ENCODE data around the gene ADK.
"Not testable (repeated sequence)": the region's sequence is repeated elsewhere in the genome, so short reads cannot be mapped to it uniquely, and the experiment has no call there.

The ADK gene

DNA sequence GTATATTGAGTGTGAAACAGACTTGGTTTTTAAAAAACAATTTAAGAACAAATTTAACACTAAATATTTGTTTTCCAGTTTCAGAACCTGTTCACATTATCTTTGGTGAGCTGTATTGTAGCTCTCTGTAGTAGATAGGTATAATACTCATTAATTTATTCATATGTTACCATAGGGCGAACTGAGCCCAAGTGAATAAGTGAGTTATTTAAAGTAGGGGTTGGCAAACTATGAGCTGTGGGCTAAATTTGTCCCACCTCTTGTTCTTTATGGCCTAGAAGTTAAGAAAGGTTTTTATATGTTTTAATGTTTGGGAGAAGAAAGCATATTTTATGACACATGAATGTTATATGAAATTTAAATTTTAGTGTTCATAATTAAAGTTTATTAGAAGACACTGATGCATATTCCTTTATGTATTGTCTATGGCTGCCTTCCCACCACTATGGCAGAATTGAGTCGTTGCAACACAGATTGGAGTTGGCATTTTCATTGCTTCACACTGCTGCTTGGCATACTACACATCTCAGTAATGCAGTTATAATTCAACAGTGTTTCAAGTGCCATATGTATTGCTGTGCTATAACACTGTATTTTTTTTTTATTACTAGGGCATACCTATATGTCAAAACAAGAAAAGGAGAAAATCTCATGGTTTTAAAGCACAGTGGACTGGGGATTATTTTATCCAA, 146.5 kb downstream of the ADK start:
- Histone ChIP-seq H3K9me3 (ENCODE audit: control insufficient read depth, low read length) (no peaks in the 10 kb centered on the region), H3K27ac (ENCODE audit: low read depth, low read length, severe bottlenecking) (no peak overlapping the region), H3K4me3 (ENCODE audit: extremely low read depth, insufficient read depth, low read length, poor library complexity, severe bottlenecking) (no peak overlapping the region), H3K4me1 (ENCODE audit: control insufficient read depth, insufficient read depth, low read length, poor library complexity, severe bottlenecking) (no peaks in the 10 kb centered on the region), H3K36me3 (ENCODE audit: control insufficient read depth, insufficient read depth, low read length) (no peaks in the 10 kb centered on the region)
- WGBS, 2 experiments (ENCODE audit: insufficient coverage in 2 of 2): 100% methylated on average over 1 of the region's 2 CpGs

DNA sequence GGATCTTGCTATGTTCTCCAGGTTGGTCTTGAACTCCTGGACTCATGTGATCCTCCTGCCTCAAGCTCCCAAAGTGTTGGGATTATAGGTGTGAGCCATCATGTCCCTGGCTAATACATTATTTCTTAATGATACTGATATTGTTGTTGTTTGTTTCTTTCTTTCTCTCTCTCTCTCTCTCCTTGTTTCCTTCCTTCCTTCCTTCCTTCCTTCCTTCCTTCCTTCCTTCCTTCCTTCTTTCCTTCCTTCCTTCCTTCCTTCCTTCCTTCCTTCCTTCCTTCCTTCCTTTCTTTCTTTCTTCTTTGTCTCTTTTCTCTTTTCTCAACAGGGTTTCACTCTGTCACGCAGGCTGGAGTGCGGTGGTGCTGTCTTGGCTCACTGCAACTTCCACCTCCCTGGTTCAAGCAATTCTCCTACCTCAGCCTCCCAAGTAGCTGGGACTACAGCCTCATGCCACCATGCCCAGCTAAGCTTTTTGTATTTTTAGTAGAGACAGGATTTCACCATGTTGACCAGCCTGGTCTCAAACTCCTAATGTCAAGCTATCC, 149.1 kb downstream of the ADK start:
- H3K4me1 ChIP-seq (ENCODE audit: control insufficient read depth, insufficient read depth, low read length, poor library complexity, severe bottlenecking); H3K27ac ChIP-seq (ENCODE audit: low read depth, low read length, severe bottlenecking); H3K9me3 ChIP-seq (ENCODE audit: control insufficient read depth, low read length); H3K36me3 ChIP-seq (ENCODE audit: control insufficient read depth, insufficient read depth, low read length); H3K4me3 ChIP-seq (ENCODE audit: extremely low read depth, insufficient read depth, low read length, poor library complexity, severe bottlenecking): not testable (repeated sequence)
- 85 to 100% methylated on average over 2 of the region's 2 CpGs for WGBS, 2 experiments (ENCODE audit: insufficient coverage in 2 of 2)

DNA sequence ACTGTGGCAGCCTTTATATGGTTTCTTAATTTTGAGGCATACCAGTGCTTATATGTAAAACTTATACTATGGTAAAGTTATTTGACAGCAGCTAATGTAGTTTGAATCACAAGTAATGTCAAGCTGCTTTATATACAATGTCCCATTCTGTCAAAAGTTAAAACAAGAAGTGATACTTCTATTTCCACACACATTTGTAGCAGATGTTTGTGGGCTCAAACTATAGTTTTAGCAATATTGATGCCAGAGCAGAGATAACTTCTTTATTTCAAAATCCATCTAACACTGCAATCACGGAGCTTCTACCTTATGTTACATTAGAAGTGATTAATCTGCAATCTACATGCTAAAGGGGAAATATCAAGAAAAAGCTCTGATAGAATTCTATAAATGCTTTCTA, 149.6 kb downstream of the ADK start:
- Histone ChIP-seq H3K4me3 (ENCODE audit: extremely low read depth, insufficient read depth, low read length, poor library complexity, severe bottlenecking) (no peak overlapping the region), H3K4me1 (ENCODE audit: control insufficient read depth, insufficient read depth, low read length, poor library complexity, severe bottlenecking) (no peaks in the 10 kb centered on the region), H3K36me3 (ENCODE audit: control insufficient read depth, insufficient read depth, low read length) (no peaks in the 10 kb centered on the region), H3K9me3 (ENCODE audit: control insufficient read depth, low read length) (no peaks in the 10 kb centered on the region), H3K27ac (ENCODE audit: low read depth, low read length, severe bottlenecking) (no peak overlapping the region)
- WGBS, 2 experiments (ENCODE audit: insufficient coverage in 2 of 2): no CpG with 5 or more reads among the region's 1 CpG

DNA sequence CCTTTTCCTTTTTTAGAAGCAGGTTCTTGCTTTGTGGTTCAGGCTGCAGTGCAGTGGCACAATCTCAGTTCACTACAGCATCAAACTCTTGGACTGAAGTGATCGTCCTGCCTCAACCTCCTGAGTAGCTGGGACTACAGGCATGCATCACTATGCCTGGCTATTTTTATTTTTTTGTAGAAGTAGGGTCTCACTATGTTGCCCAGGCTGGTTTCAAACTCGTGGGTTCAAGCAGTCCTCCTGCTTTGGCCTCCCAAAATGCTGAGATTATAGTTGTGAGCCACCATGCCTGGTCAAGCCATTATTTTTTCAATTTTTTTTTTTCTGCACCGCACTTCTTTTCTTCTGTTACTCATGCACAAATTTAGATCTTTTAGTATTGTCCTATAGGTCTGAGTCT, 154.7 kb downstream of the ADK start:
- H3K36me3 ChIP-seq (ENCODE audit: control insufficient read depth, insufficient read depth, low read length): no peaks in the 10 kb centered on the region
- 100% methylated on average over 1 of the region's 3 CpGs for WGBS, 2 experiments (ENCODE audit: insufficient coverage in 2 of 2)
- H3K27ac ChIP-seq (ENCODE audit: low read depth, low read length, severe bottlenecking): no peak overlapping the region
- H3K4me3 ChIP-seq (ENCODE audit: extremely low read depth, insufficient read depth, low read length, poor library complexity, severe bottlenecking): no peak overlapping the region
- no peaks in the 10 kb centered on the region for H3K9me3 ChIP-seq (ENCODE audit: control insufficient read depth, low read length)
- H3K4me1 ChIP-seq (ENCODE audit: control insufficient read depth, insufficient read depth, low read length, poor library complexity, severe bottlenecking): no peaks in the 10 kb centered on the region

DNA sequence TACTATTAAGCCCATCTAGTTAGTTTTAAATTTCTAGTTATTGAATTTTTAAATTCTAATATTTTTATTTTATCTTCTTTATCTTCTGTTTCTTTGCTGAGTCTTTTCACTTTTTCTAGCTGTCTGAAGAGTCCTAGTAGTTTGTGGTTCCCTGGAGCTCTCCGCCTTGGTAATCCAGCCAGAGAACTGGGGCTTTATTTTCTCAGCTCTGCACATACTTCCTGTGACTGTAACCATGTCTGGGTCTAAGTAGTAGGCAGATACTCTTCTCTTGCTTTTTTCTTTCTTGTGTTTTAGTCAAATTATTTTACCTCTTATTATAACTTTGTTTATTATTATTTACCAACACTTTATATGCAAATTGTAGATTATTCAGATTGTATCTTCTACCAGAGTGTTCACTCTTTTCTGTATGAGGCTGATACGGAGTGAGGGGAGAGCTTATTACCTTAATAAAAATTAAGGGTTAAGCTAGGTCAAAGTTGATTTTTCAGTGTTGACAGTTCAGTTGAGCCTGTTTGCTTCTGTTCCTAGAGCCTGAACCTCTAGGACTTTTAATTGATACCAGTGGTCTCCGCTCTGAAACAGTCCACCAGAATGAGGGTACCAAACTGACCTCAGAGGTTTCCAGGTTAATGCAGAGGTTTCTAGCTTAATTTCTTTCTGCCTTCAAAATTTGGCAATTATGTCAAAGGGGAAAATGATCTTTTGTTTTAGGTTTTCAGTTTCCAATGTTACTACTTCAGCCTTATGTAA, 155.4 kb downstream of the ADK start:
- no peak overlapping the region for H3K27ac ChIP-seq (ENCODE audit: low read depth, low read length, severe bottlenecking)
- H3K4me1 ChIP-seq (ENCODE audit: control insufficient read depth, insufficient read depth, low read length, poor library complexity, severe bottlenecking): no peaks in the 10 kb centered on the region
- H3K4me3 ChIP-seq (ENCODE audit: extremely low read depth, insufficient read depth, low read length, poor library complexity, severe bottlenecking): no peak overlapping the region
- no peaks in the 10 kb centered on the region for H3K36me3 ChIP-seq (ENCODE audit: control insufficient read depth, insufficient read depth, low read length)
- no peaks in the 10 kb centered on the region for H3K9me3 ChIP-seq (ENCODE audit: control insufficient read depth, low read length)
- WGBS, 2 experiments (ENCODE audit: insufficient coverage in 2 of 2): 43 to 83% methylated on average over 1 to 3 of the region's 3 CpGs

DNA sequence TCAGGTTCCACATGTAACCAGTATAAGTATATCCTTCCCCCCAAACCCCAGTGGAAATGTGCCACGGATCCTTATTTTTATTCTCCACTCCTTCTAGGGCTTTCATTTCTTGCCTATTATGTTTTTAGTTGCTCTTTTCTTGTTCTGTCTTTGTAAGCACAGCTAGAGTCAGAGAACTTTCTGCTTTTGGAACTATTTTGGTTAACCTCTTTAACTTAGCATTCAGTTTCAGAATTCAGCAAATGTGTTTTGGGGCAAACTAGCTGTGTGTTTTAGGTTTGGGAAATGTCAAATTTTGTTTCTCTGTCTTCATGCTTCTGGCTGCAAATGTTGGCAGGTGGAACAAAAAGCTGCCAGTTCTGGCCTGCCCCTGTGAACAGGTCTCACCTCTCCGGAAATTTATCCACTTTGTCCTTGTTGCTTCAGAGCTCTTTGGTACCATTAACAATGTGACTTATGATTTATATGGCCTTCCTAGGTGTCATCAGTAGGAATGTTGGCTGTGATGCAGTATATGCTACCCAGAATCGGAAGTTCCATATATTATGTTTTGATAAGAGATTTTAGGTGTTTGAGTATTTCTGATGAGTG, 156.1 kb downstream of the ADK start:
- Histone ChIP-seq H3K4me3 (ENCODE audit: extremely low read depth, insufficient read depth, low read length, poor library complexity, severe bottlenecking) (no peak overlapping the region), H3K9me3 (ENCODE audit: control insufficient read depth, low read length) (no peaks in the 10 kb centered on the region), H3K36me3 (ENCODE audit: control insufficient read depth, insufficient read depth, low read length) (no peaks in the 10 kb centered on the region), H3K27ac (ENCODE audit: low read depth, low read length, severe bottlenecking) (no peak overlapping the region), H3K4me1 (ENCODE audit: control insufficient read depth, insufficient read depth, low read length, poor library complexity, severe bottlenecking) (no peaks in the 10 kb centered on the region)
- 92% methylated on average over 2 of the region's 3 CpGs; no CpG with 5 or more reads in 1 of the 2 experiments for WGBS, 2 experiments (ENCODE audit: insufficient coverage in 2 of 2)

DNA sequence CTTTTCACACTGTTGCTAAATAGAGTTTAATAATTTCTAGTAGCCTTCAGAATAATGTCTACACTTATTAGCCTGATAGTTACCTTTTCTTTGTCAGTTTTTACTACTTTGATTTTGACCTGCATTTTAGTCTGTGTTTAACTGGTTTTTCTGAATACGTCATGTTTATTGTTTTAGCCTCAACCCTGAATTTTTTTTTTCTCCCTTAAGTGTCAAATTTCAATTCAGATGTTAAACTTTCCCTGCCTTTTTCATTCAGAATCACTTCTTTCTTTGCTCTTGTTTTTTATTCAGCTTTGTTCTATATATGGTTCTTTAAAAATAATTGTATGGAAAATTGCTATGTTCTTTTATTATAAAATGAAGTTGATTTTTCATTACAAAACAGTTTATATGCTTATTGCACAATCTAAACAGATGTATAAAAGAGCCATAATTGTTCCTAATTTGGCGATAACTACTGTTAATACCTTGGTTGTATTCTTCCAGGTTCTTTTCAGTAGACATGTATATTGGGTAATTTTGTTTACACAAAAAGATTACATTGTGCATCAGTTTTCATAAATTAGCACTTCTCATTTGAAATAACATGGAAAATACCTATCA, 159.7 kb downstream of the ADK start:
- H3K27ac ChIP-seq (ENCODE audit: low read depth, low read length, severe bottlenecking): no peak overlapping the region
- H3K9me3 ChIP-seq (ENCODE audit: control insufficient read depth, low read length): no peaks in the 10 kb centered on the region
- no CpG with 5 or more reads among the region's 2 CpGs for WGBS, 2 experiments (ENCODE audit: insufficient coverage in 2 of 2)
- H3K36me3 ChIP-seq (ENCODE audit: control insufficient read depth, insufficient read depth, low read length): no peaks in the 10 kb centered on the region
- no peaks in the 10 kb centered on the region for H3K4me1 ChIP-seq (ENCODE audit: control insufficient read depth, insufficient read depth, low read length, poor library complexity, severe bottlenecking)
- H3K4me3 ChIP-seq (ENCODE audit: extremely low read depth, insufficient read depth, low read length, poor library complexity, severe bottlenecking): no peak overlapping the region

DNA sequence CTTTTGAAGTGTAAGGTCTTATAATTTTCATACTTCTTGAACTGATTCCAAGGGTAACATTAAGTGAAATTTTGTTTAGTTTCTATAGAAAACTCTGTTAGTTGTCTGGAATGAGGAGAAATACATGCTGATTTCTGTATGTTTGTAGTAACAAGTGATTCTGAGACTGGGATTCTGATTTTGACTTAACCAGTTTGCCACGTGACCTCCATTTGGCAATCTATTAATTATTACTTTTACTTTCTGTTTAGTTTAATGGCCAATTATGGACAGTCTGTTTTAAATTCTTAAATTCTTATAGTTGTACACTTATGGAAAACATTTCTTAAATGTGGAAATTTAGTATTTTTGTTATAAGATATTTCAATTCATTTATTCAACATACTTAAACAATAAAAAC, 163.1 kb downstream of the ADK start:
- Histone ChIP-seq H3K4me1 (ENCODE audit: control insufficient read depth, insufficient read depth, low read length, poor library complexity, severe bottlenecking) (no peaks in the 10 kb centered on the region), H3K9me3 (ENCODE audit: control insufficient read depth, low read length) (no peaks in the 10 kb centered on the region), H3K27ac (ENCODE audit: low read depth, low read length, severe bottlenecking) (no peak overlapping the region), H3K36me3 (ENCODE audit: control insufficient read depth, insufficient read depth, low read length) (no peaks in the 10 kb centered on the region), H3K4me3 (ENCODE audit: extremely low read depth, insufficient read depth, low read length, poor library complexity, severe bottlenecking) (no peak overlapping the region)
- no CpG with 5 or more reads among the region's 1 CpG for WGBS, 2 experiments (ENCODE audit: insufficient coverage in 2 of 2)

DNA sequence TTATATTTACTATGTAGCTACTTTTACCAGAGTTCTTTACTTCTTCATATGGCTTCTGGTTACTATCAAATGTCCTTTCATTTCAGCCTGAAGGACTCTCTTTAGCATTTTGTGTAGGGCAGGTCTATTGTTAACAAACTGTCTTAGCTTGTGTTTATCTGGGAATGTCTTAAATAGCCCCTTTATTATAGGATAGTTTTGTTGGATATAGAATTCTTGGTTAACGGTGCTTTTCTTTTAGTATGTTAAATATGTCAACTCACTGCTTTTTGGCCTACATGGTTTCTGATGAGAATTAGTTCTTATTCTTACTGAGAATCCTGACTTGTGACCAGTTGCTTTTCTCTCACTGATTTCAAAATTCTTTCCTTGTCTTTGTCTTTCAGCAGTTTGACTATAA, 169.0 kb downstream of the ADK start:
- H3K4me3 ChIP-seq (ENCODE audit: extremely low read depth, insufficient read depth, low read length, poor library complexity, severe bottlenecking): no peak overlapping the region
- no peaks in the 10 kb centered on the region for H3K36me3 ChIP-seq (ENCODE audit: control insufficient read depth, insufficient read depth, low read length)
- no CpG with 5 or more reads among the region's 1 CpG for WGBS, 2 experiments (ENCODE audit: insufficient coverage in 2 of 2)
- no peak overlapping the region for H3K27ac ChIP-seq (ENCODE audit: low read depth, low read length, severe bottlenecking)
- H3K4me1 ChIP-seq (ENCODE audit: control insufficient read depth, insufficient read depth, low read length, poor library complexity, severe bottlenecking): no peaks in the 10 kb centered on the region
- H3K9me3 ChIP-seq (ENCODE audit: control insufficient read depth, low read length): no peaks in the 10 kb centered on the region

DNA sequence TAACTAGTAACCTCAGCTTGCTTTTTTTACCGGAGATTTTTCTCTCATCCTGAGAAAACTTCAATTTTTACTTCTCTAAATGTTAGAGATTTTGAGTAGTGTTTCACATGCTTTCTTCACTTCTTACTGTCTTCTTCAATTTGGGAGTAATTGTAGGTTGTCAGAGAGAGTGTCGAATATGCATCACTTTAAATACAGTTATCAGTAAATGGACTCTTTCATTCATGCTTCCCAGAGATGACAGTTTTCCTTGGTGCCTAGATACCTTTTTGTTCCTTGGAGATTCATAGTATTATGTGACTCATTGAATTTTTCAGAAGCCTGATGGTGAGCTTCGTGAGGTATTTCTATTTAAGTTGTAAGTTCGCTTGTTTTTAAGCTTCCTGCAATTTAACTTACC, 169.7 kb downstream of the ADK start:
- Histone ChIP-seq H3K9me3 (ENCODE audit: control insufficient read depth, low read length) (no peaks in the 10 kb centered on the region), H3K4me1 (ENCODE audit: control insufficient read depth, insufficient read depth, low read length, poor library complexity, severe bottlenecking) (no peaks in the 10 kb centered on the region), H3K36me3 (ENCODE audit: control insufficient read depth, insufficient read depth, low read length) (no peaks in the 10 kb centered on the region), H3K27ac (ENCODE audit: low read depth, low read length, severe bottlenecking) (no peak overlapping the region), H3K4me3 (ENCODE audit: extremely low read depth, insufficient read depth, low read length, poor library complexity, severe bottlenecking) (no peak overlapping the region)
- no CpG with 5 or more reads among the region's 4 CpGs for WGBS, 2 experiments (ENCODE audit: insufficient coverage in 2 of 2)

All from mesodermal cell (in vitro differentiated cells).